ENCODE data around the gene TLDC2. TPM values are rescaled to one million over a fixed set of nuclear protein-coding genes. Genes with fewer than 3 reads are reported as not detected.

Gene TLDC2
- total RNA-seq, 1 donor from 2014 or later, result not detected

GRCh38 chr20:36849333-36850065, 26.4 kb upstream of the TLDC2 start:
- DNase-seq (ENCODE audit: extremely low read depth, low read depth, low spot score), result no peak

GRCh38 chr20:36850759-36851158, 25.2 kb upstream of the TLDC2 start:
- no peak for DNase-seq (ENCODE audit: extremely low read depth, low read depth, low spot score)

DNA sequence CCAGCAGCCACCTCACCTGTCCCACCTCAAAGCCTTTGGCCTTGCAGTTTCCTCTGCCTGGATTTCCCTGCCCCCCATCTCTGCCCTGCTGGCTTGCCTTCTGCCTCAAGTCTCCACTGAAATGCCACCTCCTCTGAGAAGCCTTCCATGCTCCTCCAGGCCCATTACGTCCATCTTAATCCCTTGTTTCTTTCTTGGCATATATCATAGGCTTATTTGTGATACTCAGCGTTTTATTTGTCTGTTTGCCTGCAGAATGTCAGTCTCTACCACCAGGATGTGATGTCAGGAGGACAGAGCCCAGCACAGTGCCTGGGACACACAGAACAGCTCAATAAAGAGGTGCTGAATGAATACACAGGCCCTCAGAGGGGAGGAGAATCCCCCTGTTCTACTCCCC, 24.4 kb upstream of the TLDC2 start:
- DNase-seq (ENCODE audit: extremely low read depth, low read depth, low spot score), result no peak

DNA sequence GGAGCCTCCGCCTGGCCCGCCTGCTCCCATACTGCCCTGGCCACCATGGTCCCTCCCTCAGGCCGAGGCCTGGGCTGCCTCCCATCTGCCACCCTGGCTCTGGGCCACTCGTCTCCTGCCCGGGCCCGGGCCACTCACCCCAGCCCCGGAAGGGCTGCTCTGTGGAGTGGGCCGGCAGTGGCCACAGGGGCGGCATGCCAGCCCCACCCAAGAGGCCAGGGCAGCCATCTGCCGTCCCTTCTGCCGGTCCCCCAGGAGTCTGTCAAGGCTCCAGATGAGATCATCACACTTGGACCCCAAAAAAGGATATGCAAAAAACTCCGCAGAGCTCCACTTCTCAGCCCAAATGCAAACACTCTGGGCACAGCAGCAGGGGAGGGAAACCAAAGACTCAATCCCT, 23.8 kb upstream of the TLDC2 start:
- DNase-seq (ENCODE audit: extremely low read depth, low read depth, low spot score), result no peak

DNA sequence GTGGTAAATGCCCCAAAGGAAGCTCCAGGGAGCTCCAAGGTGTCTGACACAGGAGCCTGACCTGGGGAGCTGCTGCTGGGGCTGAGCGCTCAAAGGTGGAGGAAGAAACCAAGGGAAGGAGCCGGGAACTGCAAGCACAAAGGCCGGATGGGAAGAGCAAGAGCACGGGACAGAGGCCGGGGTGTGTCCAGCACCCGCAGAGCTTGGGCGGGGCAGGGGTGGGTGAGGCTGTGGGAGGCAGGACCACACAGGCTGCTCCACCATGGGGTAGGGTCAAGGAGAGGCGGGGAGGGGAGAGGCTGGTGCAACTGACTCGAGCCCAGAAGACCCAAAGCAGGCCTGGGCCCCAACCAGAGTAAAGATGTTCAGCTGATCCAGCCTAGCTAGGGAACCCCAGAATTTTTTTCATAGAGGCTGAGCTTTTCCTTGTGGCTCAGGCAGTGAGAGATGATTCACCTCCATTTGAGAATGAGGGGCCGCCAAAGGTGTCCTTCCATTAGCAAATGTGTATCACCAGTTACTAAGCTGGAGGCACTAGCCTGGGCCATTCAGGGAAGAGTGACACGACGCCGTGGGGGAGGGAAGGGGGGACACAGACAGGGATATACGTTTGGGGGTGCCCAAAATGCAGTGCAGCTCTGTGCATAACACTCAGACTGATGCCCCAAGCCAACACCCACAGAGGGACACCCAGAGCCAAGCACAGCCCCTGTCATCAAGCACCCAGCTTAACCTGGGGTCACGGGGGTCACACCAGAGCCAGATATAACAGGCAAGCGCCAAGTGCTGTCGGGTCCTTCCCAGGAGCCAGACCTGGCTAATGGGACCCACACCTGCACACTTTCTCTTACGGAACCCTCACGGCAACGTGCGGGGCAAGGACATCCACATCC, 21.3 kb upstream of the TLDC2 start:
- DNase-seq (ENCODE audit: extremely low read depth, low read depth, low spot score), result no peak

DNA sequence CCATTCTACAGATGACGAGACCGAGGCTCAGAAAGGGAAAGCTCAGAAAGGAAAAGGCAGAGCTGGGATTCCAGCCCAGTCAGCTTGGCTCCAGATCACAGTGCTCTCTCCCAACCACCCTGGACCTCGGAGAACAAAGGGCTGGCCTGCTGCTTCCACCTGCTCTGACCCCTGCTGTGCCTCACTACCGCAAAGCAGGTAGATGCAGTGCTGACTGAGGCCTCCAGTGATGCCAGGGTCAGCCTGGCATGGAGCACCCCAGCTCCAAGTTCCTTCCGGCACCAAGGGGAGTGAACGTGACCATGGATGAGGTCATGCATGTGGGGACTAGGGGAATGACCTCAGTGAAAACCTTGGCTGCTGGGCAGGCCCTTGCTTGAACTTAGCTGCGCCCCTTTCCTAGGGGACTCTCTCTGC, 20.7 kb upstream of the TLDC2 start:
- no peak for DNase-seq (ENCODE audit: extremely low read depth, low read depth, low spot score)

DNA sequence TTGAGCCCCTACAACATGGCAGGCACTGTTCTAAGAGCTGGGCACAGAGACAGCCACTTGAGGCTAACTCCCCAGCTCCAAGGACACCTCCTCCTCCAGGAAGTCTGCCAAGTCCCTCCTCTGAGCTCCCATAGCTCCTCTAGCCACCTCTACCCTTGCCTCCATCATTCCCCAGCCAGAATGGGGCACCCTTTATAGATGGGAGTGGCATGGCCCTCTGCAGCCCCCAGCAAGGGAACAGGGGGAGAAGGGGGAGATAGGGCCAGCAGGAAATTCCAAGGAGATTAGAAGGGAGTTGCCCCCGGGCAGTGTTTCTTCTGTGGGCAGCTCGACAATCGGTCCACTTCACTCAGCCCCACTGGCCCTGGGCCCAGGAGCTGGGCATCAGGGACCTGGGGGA, 19.7 kb upstream of the TLDC2 start:
- DNase-seq (ENCODE audit: extremely low read depth, low read depth, low spot score), result no peak

- peak; percentile 55 for DNase-seq (ENCODE audit: extremely low read depth, low read depth, low spot score)
Measured at GRCh38 chr20:36856691-36857635, 19.0 kb upstream of the TLDC2 start.

- no peak for DNase-seq (ENCODE audit: extremely low read depth, low read depth, low spot score)
Measured at GRCh38 chr20:36859282-36859555, 16.7 kb upstream of the TLDC2 start.

- no peak for DNase-seq (ENCODE audit: extremely low read depth, low read depth, low spot score)
Measured at GRCh38 chr20:36859700-36860330, 16.1 kb upstream of the TLDC2 start.

GRCh38 chr20:36860339-36860738, 15.6 kb upstream of the TLDC2 start:
- no peak for DNase-seq (ENCODE audit: extremely low read depth, low read depth, low spot score)

DNA sequence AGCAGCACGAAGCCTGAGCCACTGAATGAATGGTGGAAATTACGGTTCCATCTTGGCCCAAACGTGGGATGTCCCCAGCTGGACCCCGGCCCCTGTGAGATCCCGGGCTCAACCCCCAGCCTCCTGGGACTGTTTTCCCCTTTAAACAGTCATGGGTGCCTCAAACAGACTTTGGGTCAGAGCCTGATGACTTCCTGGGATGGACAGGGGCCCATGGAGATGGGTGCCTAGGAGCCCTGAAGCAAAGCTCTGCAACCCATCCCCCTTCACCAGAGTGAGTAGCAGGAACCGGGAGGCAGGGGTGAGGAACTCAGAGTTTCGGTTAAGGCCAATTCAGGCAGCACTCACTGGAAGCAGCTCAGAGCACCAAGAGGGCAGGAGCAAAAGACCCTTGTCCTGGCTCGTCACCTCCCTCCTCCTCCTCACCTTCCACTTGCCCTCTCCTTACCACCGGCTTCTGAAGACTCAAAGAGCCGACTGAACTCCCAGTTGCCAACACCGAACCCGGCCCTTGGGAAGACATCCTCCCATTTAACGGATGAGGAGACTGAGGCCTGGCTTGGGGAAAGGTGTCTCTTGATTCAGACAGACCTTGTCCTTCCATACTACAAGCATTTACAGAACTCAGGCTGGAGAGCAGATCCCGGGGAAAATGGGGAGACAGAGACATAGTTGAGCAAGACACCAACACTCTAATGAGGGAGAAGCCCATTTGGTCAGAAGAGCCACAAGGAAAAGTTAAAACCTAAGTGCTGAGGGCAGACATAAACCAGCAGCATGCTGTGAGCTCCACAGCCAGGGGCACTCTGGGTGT, 14.9 kb upstream of the TLDC2 start:
- no peak for DNase-seq (ENCODE audit: extremely low read depth, low read depth, low spot score)

GRCh38 chr20:36861625-36861874, 14.4 kb upstream of the TLDC2 start:
- no peak for DNase-seq (ENCODE audit: extremely low read depth, low read depth, low spot score)

- DNase-seq (ENCODE audit: extremely low read depth, low read depth, low spot score), result no peak
Measured at GRCh38 chr20:36861875-36862801, 13.8 kb upstream of the TLDC2 start.

- no peak for DNase-seq (ENCODE audit: extremely low read depth, low read depth, low spot score)
Measured at GRCh38 chr20:36862857-36863668, 12.9 kb upstream of the TLDC2 start.

GRCh38 chr20:36865076-36865860, 10.7 kb upstream of the TLDC2 start:
- DNase-seq (ENCODE audit: extremely low read depth, low read depth, low spot score), result no peak

DNA sequence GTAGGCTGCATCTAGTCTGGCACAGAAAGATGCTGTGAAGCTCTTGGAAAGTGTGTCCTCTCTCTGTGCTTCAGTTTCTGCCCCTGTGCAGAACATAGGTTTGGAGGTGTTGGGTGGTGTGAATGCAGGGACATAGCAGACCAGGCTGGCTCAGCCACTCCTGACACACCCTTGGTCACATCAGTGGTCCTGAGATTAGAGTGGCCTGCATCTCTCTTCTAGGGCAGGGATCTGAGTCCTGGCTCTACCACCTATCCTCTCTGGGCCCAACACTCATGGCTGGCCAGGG, 10.1 kb upstream of the TLDC2 start:
- DNase-seq (ENCODE audit: extremely low read depth, low read depth, low spot score), result no peak

GRCh38 chr20:36866164-36866563, 9.8 kb upstream of the TLDC2 start:
- DNase-seq (ENCODE audit: extremely low read depth, low read depth, low spot score), result no peak

All from glomerular endothelial cell (primary cell).